Stomach (tissue), 4 donors: ENCODE measurements around the gene FBXW10.
"Not testable (repeated sequence)": the region's sequence is repeated elsewhere in the genome, so short reads cannot be mapped to it uniquely, and the experiment has no call there.

Experiments used
- CTCF ChIP-seq, 7 experiments: fragments of 450-650 bp in 4 of 7; fragments of 200-600 bp in 3 of 7; sonication (generic) in 3 of 7; IDR thresholded peaks; one replicate each; pipeline ENCODE4 v1.5.1; 2016 to 2019; ENCODE audit warnings: antibody characterized with exemption in 7 of 7, control low read depth in 2 of 7, mild to moderate bottlenecking in 1 of 7
- POLR2A ChIP-seq, 4 donors: fragments of 450-650 bp; IDR thresholded peaks; one replicate each; pipeline ENCODE4 v1.6.1; 2016; ENCODE audit warnings: antibody characterized with exemption in 4 of 4, control low read depth in 2 of 4, mild to moderate bottlenecking in 1 of 4, moderate library complexity in 1 of 4

GRCh38 chr17:18758344-18758743 is 14.5 kb downstream of the FBXW10 start:
- not testable (repeated sequence) for TF ChIP-seq CTCF, POLR2A (IDR thresholded peaks at IDR 0.05)
